ENCODE data around the gene MEIOC.
"Not testable (repeated sequence)": the region's sequence is repeated elsewhere in the genome, so short reads cannot be mapped to it uniquely, and the experiment has no call there.

MEIOC gene

GRCh38 chr17:44633998-44634397, 22.3 kb upstream of the MEIOC start:
- H3K4me1 ChIP-seq (ENCODE audit: control insufficient read depth, low read length): peaks cover 3% of the 10 kb centered on the region

GRCh38 chr17:44634401-44634800, 21.9 kb upstream of the MEIOC start:
- not testable (repeated sequence) for H3K4me3 ChIP-seq (ENCODE audit: low read length); H3K9me2 ChIP-seq (replicated peaks; ENCODE audit: control insufficient read depth, low read length); H3K4me2 ChIP-seq (ENCODE audit: low read length); H3F3A ChIP-seq (ENCODE audit: control insufficient read depth, insufficient read depth); H3K27ac ChIP-seq (ENCODE audit: low read depth, low read length); H3K79me2 ChIP-seq (ENCODE audit: control insufficient read depth, low read length); H3K9me3 ChIP-seq (ENCODE audit: control insufficient read depth, insufficient read depth, low read length); H3K4me1 ChIP-seq (ENCODE audit: control insufficient read depth, low read length); H4K20me1 ChIP-seq (ENCODE audit: control insufficient read depth, insufficient read depth, low read depth, low read length); H3K36me3 ChIP-seq (ENCODE audit: control insufficient read depth, low read length)
- peaks cover 13% of the 10 kb centered on the region; the same call in 1 of the 2 replicates for H3K27me3 ChIP-seq (ENCODE audit: control insufficient read depth, low read length)

More at GRCh38 chr17:44633998-44634397, 22.3 kb upstream of the MEIOC start:
- Histone ChIP-seq H3F3A (ENCODE audit: control insufficient read depth, insufficient read depth) (no peaks in the 10 kb centered on the region), H3K27me3 (ENCODE audit: control insufficient read depth, low read length) (peaks cover 13% of the 10 kb centered on the region; the same call in 1 of the 2 replicates), H3K9me2 (replicated peaks; ENCODE audit: control insufficient read depth, low read length) (no peaks in the 10 kb centered on the region), H3K27ac (ENCODE audit: low read depth, low read length) (no peak overlapping the region), H3K4me3 (ENCODE audit: low read length) (no peak overlapping the region), H3K4me2 (ENCODE audit: low read length) (no peak overlapping the region), H3K9me3 (ENCODE audit: control insufficient read depth, insufficient read depth, low read length) (no peaks in the 10 kb centered on the region), H3K79me2 (ENCODE audit: control insufficient read depth, low read length) (no peaks in the 10 kb centered on the region), H4K20me1 (ENCODE audit: control insufficient read depth, insufficient read depth, low read depth, low read length) (no peaks in the 10 kb centered on the region), H3K36me3 (ENCODE audit: control insufficient read depth, low read length) (no peaks in the 10 kb centered on the region)
- TF ChIP-seq EZH2phosphoT487 (IDR thresholded peaks at IDR 0.05; ENCODE audit: borderline replicate concordance, low read length) (no peak), CTCF (IDR thresholded peaks at IDR 0.05; ENCODE audit: low read depth, low read length, poor library complexity, severe bottlenecking) (no peak)

GRCh38 chr17:44636562-44636961, 19.7 kb upstream of the MEIOC start:
- peaks cover 13% of the 10 kb centered on the region; the same call in 1 of the 2 replicates for H3K27me3 ChIP-seq (ENCODE audit: control insufficient read depth, low read length)
- no peaks in the 10 kb centered on the region for H3K4me1 ChIP-seq (ENCODE audit: control insufficient read depth, low read length)
- no peaks in the 10 kb centered on the region for H4K20me1 ChIP-seq (ENCODE audit: control insufficient read depth, insufficient read depth, low read depth, low read length)
- no peaks in the 10 kb centered on the region for H3K36me3 ChIP-seq (ENCODE audit: control insufficient read depth, low read length)
- no peak overlapping the region for H3K4me2 ChIP-seq (ENCODE audit: low read length)
- no peaks in the 10 kb centered on the region for H3F3A ChIP-seq (ENCODE audit: control insufficient read depth, insufficient read depth)
- H3K27ac ChIP-seq (ENCODE audit: low read depth, low read length): no peak overlapping the region
- H3K79me2 ChIP-seq (ENCODE audit: control insufficient read depth, low read length): no peaks in the 10 kb centered on the region
- TF ChIP-seq EZH2phosphoT487 (IDR thresholded peaks at IDR 0.05; ENCODE audit: borderline replicate concordance, low read length) (no peak), CTCF (IDR thresholded peaks at IDR 0.05; ENCODE audit: low read depth, low read length, poor library complexity, severe bottlenecking) (no peak)
- no peaks in the 10 kb centered on the region for H3K9me3 ChIP-seq (ENCODE audit: control insufficient read depth, insufficient read depth, low read length)
- H3K9me2 ChIP-seq (replicated peaks; ENCODE audit: control insufficient read depth, low read length): no peaks in the 10 kb centered on the region
- no peak overlapping the region for H3K4me3 ChIP-seq (ENCODE audit: low read length)

- Histone ChIP-seq H3K27me3 (ENCODE audit: control insufficient read depth, low read length) (peaks cover 10% of the 10 kb centered on the region; the same call in 1 of the 2 replicates), H3K9me3 (ENCODE audit: control insufficient read depth, insufficient read depth, low read length) (no peaks in the 10 kb centered on the region), H3K27ac (ENCODE audit: low read depth, low read length) (no peak overlapping the region), H3K4me2 (ENCODE audit: low read length) (no peak overlapping the region), H3K4me1 (ENCODE audit: control insufficient read depth, low read length) (no peaks in the 10 kb centered on the region), H3K9me2 (replicated peaks; ENCODE audit: control insufficient read depth, low read length) (no peaks in the 10 kb centered on the region), H3F3A (ENCODE audit: control insufficient read depth, insufficient read depth) (no peaks in the 10 kb centered on the region), H4K20me1 (ENCODE audit: control insufficient read depth, insufficient read depth, low read depth, low read length) (no peaks in the 10 kb centered on the region), H3K36me3 (ENCODE audit: control insufficient read depth, low read length) (no peaks in the 10 kb centered on the region), H3K79me2 (ENCODE audit: control insufficient read depth, low read length) (no peaks in the 10 kb centered on the region), H3K4me3 (ENCODE audit: low read length) (no peak overlapping the region)
- TF ChIP-seq EZH2phosphoT487 (IDR thresholded peaks at IDR 0.05; ENCODE audit: borderline replicate concordance, low read length) (no peak), CTCF (IDR thresholded peaks at IDR 0.05; ENCODE audit: low read depth, low read length, poor library complexity, severe bottlenecking) (no peak)
Observed at GRCh38 chr17:44637066-44637465, 19.2 kb upstream of the MEIOC start.

Measured in DOHH2 (cell line).